CD4-positive, alpha-beta T cell treated with Interleukin-4 for 4 hours (primary cell): ENCODE measurements around the gene SETDB1.
A peak's percentile ranks its signal among the peaks of the same experiment; 100 is the strongest.

ENCODE experiments used
- DNase-seq: peaks from one replicate; pipeline ENCODE4 v3.0.0-alpha.2; 2020

Gene SETDB1

GRCh38 chr1:150976879-150977694 lies 50.9 kb downstream of the SETDB1 start:
- peak; percentile 83 for DNase-seq

- DNase-seq, result peak; percentile 88
Measured at GRCh38 chr1:150979092-150980056, 53.2 kb downstream of the SETDB1 start.

DNA sequence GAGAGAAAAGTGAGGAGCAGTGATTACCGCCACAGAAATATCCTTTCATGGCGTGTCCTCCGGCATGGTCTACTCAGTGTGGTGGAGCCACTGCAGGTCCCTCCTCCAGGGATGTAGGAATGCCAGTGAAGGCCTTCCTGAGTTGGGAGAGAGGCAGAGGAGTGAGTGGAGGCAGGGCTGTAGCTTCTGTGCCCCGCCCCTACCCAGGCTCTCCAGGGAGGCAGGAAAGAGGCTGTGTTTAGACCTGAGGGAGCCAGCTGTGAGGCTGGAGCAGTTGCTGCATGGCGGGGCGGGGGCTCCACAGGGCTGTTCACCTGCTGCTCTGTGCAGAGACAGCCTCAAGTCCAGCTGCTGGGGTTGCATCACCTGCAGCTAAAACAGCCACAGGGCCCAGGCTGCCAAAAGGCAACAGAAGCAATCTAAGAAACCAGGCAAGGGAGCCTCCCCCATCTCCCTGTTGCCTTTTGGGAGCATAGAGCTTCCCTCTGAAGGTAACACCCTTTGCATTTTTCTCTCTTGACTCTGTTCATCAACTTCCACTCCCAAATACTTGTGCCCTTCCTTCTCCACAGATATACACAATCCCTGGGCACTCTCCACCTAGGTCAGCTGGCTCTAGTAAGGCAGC lies 55.1 kb downstream of the SETDB1 start:
- DNase-seq, result no peak

DNA sequence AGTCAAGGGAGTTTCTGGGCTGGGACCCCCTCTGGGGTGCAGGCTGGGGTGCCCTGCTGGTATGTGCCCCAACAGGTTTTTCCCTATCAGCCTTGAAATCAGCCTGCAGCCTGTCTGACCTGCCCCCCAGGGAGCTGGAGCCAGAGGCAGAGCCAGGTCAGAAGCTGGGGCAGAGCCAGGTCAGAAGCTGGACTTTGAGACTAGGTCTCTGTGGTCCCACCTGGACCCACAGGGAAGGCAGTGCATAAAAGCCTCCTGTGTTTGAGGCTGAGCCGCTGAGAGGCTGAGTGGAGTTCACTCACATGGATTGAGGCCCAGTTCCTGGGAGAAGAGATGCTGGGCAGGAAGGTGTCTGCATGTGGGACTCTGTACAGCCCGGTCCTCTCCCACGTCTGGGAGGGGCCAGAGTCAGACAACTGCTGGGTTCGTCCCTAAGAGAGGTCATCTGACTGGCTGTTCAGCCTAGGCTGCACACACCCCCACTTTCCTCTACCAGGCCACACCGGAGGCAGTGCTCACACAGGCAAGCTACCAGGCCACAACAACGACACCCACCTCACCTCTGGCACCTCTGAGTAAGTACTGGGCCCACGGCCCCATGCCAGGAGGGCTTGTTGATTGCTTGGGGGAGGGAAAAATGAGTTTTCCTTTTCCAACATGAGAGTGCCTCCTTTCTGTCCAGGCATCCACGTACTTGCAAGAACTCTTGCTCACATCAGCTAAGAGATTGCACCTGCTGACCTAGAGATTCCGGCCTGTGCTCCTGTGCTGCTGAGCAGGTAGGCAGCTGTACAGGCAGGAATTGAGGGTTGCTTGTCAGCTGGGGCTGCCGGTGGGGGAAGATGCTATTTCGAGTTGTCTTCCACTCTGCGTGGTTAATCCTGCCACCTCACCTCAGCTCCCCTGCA lies 55.9 kb downstream of the SETDB1 start, which contains the start of gene ANXA9:
Gene ANXA9, plus strand, starts transcription at position 488 of the 908 bp plus-strand sequence. CDS start 814 bp downstream, outside the sequence.
- no peak for DNase-seq

DNA sequence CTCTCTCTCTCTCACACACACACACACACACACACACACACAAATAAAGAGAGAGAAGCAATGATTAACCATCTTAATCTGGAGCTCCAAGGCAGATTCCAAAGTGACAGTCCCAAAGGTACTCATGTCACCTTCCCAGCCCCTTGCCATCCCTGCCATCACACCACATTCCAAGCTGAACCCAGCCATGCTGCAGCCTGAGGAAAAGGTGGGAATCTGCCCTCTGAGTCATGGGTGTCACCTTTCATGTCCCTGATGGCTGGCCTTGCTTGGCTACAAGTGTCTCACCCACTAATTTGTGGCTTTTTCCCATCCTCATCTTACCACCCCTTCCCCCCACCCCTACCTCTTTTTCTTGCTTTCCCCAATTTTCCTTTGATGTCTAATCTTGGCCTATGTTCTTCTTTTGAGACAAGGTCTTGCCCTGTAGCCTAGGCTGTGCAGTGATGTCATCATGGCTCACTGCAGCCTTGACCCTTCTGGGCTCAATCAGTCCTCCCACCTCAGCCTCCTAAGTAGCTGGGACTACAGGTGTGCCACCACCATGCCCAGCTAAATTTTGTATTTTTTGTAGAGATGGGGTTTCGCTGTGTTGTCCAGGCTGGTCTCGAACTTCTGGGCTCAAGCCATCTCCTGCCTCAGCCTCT lies 59.1 kb downstream of the SETDB1 start:
- no peak for DNase-seq

GRCh38 chr1:150987924-150988323 lies 61.8 kb downstream of the SETDB1 start:
- DNase-seq, result no peak

DNA sequence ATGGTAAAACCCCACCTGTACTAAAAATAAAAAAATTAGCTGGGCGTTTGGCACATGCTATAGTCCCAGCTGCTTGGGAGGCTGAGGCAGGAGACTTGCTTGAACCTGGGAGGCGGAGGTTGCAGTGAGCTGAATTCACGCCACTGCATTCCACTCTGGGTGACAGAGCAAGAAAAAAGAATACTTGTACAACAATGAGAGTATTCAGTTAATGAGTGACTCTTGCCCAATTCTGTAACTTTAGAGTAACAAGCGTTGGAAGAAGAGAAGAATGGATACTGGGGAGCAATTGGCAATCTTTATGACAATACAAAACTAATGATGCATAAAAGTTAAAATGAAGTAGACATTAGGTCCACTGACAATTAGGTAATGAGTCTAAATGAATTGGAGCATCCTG lies 66.5 kb downstream of the SETDB1 start:
- DNase-seq, result no peak

DNA sequence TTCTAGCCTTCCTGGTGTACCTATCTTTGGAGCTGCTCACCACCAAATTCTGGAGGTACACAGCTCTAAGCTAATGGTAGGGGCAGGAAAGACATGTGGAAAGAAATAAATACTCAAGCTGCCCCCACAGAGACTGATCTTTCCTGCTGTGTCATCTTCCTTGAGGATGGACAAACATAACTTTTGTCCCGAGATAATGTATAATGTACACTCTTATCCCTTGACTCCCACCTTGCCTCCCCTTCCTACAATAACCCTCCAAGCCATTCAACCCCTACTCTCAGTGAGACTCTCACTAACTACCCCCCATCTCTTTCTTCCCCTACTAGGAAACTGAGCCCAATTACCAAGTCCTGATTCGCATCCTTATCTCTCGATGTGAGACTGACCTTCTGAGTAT lies 68.1 kb downstream of the SETDB1 start:
- no peak for DNase-seq

DNA sequence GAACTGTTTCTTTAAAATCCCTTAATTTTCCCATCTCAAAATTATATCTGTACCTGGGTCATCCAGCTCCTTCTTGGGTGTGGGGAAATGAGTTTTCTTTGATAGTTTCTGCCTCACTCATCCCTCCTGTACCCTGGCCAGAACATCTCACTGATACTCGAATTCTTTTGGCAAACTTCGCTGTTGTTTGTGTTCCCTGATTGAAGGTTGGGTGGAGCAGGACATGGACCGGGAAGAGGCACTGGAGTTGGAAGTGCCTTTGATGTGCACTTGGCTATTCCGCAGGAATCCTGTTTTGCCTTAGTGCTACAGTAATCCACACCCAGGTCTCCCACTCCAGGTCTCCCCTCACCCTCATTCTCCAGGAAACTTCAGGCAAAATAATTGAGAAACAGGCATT lies 69.3 kb downstream of the SETDB1 start:
- no peak for DNase-seq

DNA sequence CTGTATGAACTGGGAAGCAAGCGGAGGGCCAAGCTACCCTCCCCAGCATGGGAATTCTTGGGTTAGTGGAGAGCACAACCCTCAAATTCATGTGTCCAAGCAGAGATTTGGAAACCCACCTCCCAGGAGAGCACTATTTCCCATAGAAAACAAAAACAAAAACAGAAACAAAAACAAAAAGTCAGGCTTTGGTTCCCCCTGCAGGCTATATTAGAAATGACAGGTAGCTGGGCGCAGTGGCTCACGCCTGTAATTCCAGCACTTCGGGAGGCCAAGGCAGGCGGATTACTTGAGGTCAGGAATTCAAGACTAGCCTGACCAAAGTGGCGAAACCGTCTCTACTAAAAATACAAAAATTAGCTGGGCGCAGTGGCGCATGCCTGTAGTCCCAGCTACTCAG lies 69.7 kb downstream of the SETDB1 start:
- peak; percentile 39 for DNase-seq

DNA sequence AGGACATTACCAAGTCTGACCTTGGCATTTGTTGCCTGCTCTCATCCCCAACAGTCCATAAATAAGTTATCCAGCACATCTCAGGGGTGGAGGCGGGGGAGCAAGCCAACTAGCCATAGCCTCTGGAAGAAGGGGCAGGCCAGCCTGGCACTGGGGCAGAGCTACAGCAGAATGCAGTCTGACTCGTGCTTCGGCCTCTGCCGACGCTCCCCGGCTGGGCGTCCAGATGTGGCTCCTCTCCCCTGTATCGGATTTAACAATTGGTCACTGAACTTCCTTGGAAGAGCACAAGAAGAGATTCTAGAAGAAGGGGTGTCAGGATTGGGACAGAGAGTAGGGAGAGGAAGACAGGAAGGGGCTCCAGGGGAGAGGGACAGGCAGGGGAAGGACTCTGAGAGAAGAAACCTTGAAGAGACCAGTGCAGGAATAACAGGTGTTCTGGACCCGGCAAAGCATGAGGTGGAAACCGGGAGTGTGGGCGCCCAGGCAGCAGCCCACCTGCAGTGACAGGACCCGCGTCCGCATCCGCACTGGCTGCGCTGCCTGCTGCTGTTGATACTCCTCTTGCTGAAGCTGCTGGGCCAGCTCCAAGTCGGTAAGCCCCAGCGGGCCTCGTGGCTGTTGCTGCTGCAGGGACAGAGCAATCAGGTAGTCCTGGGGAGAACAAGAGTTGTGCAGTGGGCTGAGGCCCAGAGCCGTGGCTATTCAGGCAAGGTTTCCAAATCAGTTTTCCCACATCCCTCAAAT lies 71.1 kb downstream of the SETDB1 start:
- DNase-seq, result no peak

- DNase-seq, result no peak
Measured at GRCh38 chr1:150997949-150998348, 71.8 kb downstream of the SETDB1 start.

DNA sequence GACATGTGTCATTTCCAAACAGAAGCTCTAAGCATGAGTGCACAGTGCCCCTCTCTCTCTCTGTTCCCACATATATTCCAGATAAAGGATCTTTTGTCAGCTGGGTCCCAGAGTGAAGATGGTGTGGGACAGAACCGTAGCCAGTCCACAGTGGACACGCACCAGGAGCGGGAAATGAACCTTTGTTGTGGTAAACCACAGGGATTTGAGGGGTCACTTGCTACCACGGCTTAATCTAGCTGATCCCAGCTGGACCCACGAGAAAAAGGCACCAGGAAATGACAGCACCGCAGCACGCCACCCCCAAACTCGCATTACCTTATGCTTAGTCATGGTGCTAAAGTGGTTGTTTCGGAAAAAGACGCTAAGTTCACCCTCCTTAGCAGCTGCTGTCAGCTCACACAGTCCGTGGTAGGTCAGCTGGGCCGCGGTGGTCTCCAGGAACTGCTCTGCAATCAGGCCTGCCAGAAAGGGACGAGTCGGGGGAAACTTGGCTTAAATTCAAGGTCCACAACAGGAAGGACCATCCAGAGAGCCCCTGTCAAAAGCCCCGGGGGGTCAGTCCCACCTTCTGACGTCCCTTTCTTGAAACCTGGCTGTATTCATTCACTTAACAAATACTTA lies 73.0 kb downstream of the SETDB1 start:
- no peak for DNase-seq

- DNase-seq, result no peak
Measured at GRCh38 chr1:150999926-151000325, 73.8 kb downstream of the SETDB1 start.

- no peak for DNase-seq
Measured at GRCh38 chr1:151000408-151000807, 74.2 kb downstream of the SETDB1 start.

DNA sequence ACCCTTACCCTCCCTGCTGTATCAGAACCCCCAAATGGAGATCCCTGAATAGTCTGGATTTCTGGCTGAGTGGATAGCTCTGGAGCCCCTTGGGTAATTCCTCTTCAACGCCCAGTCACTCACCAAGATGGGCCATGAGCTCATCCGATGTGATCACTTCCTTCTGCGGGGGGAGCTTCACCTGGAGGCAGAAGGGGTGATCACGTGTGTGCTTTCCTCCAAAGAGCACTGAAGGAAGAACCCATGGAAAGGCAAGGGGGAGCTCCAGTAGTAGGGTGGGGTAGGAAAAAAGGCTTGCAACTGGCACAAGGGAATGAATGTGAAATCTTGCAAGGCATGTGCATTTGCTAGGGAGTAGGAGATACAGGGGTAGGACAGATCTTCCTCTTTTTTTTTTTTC lies 75.4 kb downstream of the SETDB1 start:
- DNase-seq, result no peak

- no peak for DNase-seq
Measured at GRCh38 chr1:151002051-151002450, 75.9 kb downstream of the SETDB1 start.

DNA sequence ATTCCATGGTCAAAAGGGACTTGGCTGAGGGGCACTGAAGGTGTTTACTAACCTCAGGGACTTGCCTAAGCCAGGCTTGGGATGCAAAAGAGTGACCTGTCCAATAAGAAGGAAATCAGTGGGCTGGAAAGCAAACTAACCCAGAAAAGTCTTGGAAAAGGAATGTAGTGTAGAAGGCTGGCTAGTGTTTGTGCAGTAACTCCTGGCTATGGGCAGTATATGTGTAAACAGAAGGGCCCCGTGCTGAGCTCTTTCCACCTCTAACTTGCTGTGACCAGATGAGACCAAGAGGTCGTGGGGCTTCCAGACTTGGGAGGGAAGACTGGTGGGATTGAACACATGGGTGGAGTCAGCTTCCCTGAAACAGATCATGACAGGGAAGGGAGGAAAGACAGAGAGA lies 76.4 kb downstream of the SETDB1 start:
- DNase-seq, result no peak

GRCh38 chr1:151003180-151003579 lies 77.0 kb downstream of the SETDB1 start:
- DNase-seq, result peak; percentile 29

DNA sequence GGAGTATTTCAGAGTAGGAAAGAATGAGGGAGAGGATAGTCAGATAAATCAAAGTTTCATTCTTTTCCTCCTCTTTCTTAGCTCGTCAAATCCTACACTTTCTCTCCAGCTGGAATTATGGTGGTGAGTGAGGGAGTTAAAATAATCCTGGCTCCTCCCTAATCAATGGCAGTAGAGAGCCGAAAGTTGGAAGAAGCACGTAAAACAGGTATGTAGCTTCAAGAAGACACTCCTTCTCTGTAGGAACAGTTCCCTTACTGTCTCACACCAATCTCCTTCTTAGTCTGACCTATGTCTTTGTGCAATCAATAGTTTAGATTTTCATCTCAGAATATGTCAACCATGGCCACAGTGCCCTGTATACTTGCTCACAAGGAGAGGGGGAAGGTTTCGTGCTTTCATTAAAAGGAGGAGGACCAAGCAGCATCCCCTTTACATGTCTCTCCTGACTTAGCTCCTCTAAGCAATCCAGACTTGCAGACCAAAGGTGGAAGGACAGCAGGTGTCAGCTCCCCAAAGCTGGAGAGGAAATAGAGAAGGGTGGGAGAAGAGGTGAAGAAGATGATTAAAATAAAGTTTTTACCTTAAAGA lies 79.7 kb downstream of the SETDB1 start:
- no peak for DNase-seq
